Muscle layer of colon (tissue), 2 donors: ENCODE results near the gene EDIL3.

Source experiments
- H3K27ac ChIP-seq: one replicate; pipeline ENCODE4 v1.7.0; 2013; ENCODE audit warnings: low read depth, mild to moderate bottlenecking, low read length, moderate library complexity
- H3K27me3 ChIP-seq, 2 donors: one replicate each; pipeline ENCODE4 v1.7.0; 2013; ENCODE audit warnings: low read length in 2 of 2, mild to moderate bottlenecking in 2 of 2; ENCODE audit not compliant: insufficient read depth in 2 of 2, control insufficient read depth in 1 of 2
- H3K36me3 ChIP-seq: one replicate; pipeline ENCODE4 v1.7.0; 2013; ENCODE audit warnings: mild to moderate bottlenecking, low read length; ENCODE audit not compliant: insufficient read depth
- H3K4me1 ChIP-seq: one replicate; pipeline ENCODE4 v1.7.0; 2013; ENCODE audit warnings: mild to moderate bottlenecking, low read length; ENCODE audit not compliant: insufficient read depth
- H3K4me3 ChIP-seq, 2 donors: one replicate each; pipeline ENCODE4 v1.7.0; 2013; ENCODE audit warnings: low read length in 2 of 2, low read depth in 1 of 2, mild to moderate bottlenecking in 1 of 2, moderate library complexity in 1 of 2
- H3K9ac ChIP-seq: one replicate; pipeline ENCODE4 v1.7.0; 2013; ENCODE audit warnings: low read length
- H3K9me3 ChIP-seq: one replicate; pipeline ENCODE4 v1.7.0; 2013; ENCODE audit warnings: mild to moderate bottlenecking, low read length
- donor health status: abdominal sarcoma.
- donor health status: Adenocarcinoma of cecum.

The EDIL3 gene

DNA sequence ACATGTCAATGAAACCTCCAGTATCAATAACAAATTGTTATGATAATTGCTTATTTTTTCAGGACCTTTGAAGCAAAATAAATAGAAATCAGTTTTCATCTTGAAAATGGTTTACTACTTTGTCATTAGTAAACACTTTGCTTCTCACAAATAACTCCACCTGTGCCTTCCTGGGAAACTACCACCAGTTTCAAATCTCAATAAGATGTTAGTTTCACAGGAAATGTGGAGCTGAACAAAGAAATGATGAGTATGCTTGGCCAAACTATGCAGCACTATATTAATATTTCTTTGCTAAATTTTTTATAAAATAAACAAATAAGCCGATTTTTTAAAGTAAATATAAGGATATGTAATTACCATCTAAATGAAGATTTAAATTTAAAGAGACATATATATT, 442.5 kb downstream of the EDIL3 start:
- H3K27me3 ChIP-seq: no peaks in the 10 kb centered on the region
- H3K27ac ChIP-seq: no peak overlapping the region
- H3K36me3 ChIP-seq: no peaks in the 10 kb centered on the region
- no peak overlapping the region for H3K4me3 ChIP-seq
- H3K9ac ChIP-seq: no peak overlapping the region
- no peaks in the 10 kb centered on the region for H3K9me3 ChIP-seq
- H3K4me1 ChIP-seq: no peaks in the 10 kb centered on the region

- no peak overlapping the region for H3K27ac ChIP-seq
- no peaks in the 10 kb centered on the region for H3K4me1 ChIP-seq
- H3K4me3 ChIP-seq: no peak overlapping the region
- H3K9ac ChIP-seq: no peak overlapping the region
- H3K27me3 ChIP-seq: no peaks in the 10 kb centered on the region
- H3K9me3 ChIP-seq: no peaks in the 10 kb centered on the region
- no peaks in the 10 kb centered on the region for H3K36me3 ChIP-seq
These were observed 446.8 kb downstream of the EDIL3 start for GRCh38 chr5:83937837-83938236.

DNA sequence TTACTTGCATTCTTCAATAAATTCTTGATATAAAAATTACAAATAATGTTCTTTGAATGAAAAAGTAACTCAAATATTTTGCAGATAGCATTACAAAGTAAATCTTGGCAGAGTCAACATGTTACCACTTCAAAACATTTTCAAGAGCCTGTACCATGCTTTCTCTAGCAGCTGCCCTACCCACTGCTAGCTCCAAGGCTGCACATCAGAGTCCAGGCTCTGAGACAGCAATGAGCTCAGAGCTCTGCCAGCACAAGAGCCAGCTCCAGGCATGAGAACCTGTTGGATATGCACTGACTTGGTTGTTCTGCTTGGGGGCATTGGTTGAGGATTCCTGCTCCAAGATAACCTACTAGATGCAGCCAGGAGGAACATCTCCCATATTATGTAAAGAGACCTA, 452.7 kb downstream of the EDIL3 start:
- Histone ChIP-seq H3K4me3 (no peak overlapping the region), H3K27me3 (no peaks in the 10 kb centered on the region), H3K36me3 (no peaks in the 10 kb centered on the region), H3K27ac (no peak overlapping the region), H3K4me1 (no peaks in the 10 kb centered on the region), H3K9ac (no peak overlapping the region), H3K9me3 (no peaks in the 10 kb centered on the region)

DNA sequence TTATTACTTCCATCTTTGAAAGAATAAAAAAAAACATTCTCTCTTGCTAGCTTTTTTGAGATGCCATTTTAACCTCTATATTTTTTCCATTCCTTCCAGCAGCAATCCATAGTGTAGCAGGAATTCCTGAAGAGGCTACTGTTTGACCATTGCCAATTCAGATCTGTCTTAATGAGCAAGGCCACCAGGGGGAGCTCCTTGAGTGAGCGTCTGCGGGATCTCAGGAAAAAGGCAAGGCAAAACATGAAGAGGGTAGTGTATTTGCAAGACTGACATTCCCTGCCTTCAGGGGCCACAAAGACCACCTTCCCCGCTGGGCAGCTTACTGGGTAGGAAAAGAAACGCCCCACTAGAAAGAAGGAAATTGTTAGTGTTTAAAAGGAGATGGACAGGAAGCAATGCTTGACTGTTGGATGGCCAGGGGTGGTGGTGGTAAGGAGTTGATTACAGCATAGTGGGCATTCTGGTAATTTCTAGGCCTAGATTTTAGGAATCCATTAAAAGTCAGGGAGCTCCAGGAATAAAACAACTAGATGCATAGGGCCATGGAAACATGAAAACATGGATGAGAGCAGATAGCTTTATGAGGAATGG, 457.4 kb downstream of the EDIL3 start:
- no peak overlapping the region for H3K27ac ChIP-seq
- no peaks in the 10 kb centered on the region for H3K9me3 ChIP-seq
- no peaks in the 10 kb centered on the region for H3K4me1 ChIP-seq
- H3K27me3 ChIP-seq: no peaks in the 10 kb centered on the region
- no peaks in the 10 kb centered on the region for H3K36me3 ChIP-seq
- no peak overlapping the region for H3K4me3 ChIP-seq
- no peak overlapping the region for H3K9ac ChIP-seq

DNA sequence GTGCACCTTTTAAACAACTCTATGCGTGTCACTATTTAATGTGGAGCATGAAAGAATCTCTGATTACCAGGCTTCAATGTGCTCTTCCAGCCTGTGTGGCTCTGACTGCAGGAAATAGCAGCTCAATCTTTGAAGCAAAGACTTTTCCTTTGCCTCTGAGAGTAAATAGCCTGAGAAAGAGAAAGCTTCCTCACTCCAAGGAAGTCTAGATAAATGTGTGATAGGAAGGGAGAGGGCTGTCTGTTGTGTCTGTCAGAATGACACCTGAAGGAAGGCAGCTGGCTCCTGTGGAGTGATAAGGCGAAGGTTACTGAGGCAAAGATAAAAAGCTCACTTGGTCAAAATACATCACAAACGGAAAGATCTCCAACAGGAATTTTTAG, 458.7 kb downstream of the EDIL3 start:
- no peak overlapping the region for H3K9ac ChIP-seq
- H3K27me3 ChIP-seq: no peaks in the 10 kb centered on the region
- H3K9me3 ChIP-seq: no peaks in the 10 kb centered on the region
- H3K36me3 ChIP-seq: no peaks in the 10 kb centered on the region
- no peak overlapping the region for H3K4me3 ChIP-seq
- no peaks in the 10 kb centered on the region for H3K4me1 ChIP-seq
- no peak overlapping the region for H3K27ac ChIP-seq

GRCh38 chr5:83925321-83925954, 459.2 kb downstream of the EDIL3 start:
- H3K4me3 ChIP-seq: no peak overlapping the region

GRCh38 chr5:83924891-83925290, 459.8 kb downstream of the EDIL3 start:
- Histone ChIP-seq H3K9ac (no peak overlapping the region), H3K4me3 (no peak overlapping the region), H3K27me3 (no peaks in the 10 kb centered on the region), H3K27ac (no peak overlapping the region), H3K9me3 (no peaks in the 10 kb centered on the region), H3K36me3 (no peaks in the 10 kb centered on the region), H3K4me1 (no peaks in the 10 kb centered on the region)

More at GRCh38 chr5:83925321-83925954, 459.2 kb downstream of the EDIL3 start:
- no peaks in the 10 kb centered on the region for H3K9me3 ChIP-seq
- no peak overlapping the region for H3K27ac ChIP-seq
- no peaks in the 10 kb centered on the region for H3K4me1 ChIP-seq
- no peaks in the 10 kb centered on the region for H3K27me3 ChIP-seq
- no peaks in the 10 kb centered on the region for H3K36me3 ChIP-seq
- no peak overlapping the region for H3K9ac ChIP-seq

DNA sequence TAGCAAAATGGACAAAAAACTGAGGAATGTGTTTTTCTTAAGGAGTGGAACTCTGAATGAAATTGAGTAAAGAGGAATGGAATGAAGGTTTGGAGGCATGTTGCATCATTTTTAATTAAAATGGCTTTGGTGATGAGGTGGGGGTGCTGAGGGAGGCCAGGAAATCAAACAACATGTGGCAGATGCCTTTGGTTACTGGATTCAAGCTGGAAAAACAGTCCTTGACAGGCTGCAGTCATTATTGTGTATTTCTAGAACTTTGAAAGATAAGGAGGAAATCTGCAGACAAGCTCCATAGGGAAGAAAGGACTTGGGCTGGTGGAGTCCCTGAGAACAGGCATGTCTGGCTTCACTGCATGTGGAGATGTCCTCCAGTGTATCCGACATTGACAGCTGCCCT, 460.5 kb downstream of the EDIL3 start:
- Histone ChIP-seq H3K36me3 (no peaks in the 10 kb centered on the region), H3K4me3 (no peak overlapping the region), H3K4me1 (no peaks in the 10 kb centered on the region), H3K9ac (no peak overlapping the region), H3K27ac (no peak overlapping the region), H3K9me3 (no peaks in the 10 kb centered on the region), H3K27me3 (no peaks in the 10 kb centered on the region)

DNA sequence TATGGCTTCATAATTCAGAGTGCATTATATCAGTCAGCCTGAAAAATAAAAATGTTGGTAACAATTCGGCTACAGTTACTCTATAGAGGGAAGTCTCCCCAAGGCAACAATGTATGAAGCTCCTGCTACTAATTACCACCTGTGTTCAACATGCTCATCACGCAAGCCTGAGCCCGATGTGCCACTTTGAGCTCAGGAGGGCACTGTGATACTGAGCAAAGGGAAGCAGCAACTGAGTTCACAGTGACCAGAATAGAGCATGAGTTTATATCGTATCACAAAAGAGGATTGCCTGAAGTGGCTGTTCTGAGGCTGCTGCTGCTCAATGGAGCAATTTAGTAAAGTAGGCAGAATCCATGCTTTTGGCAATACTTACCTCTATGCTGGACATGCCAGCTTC, 462.0 kb downstream of the EDIL3 start:
- Histone ChIP-seq H3K27me3 (no peaks in the 10 kb centered on the region), H3K4me3 (no peak overlapping the region), H3K9me3 (no peaks in the 10 kb centered on the region), H3K27ac (no peak overlapping the region), H3K9ac (no peak overlapping the region), H3K4me1 (no peaks in the 10 kb centered on the region), H3K36me3 (no peaks in the 10 kb centered on the region)

DNA sequence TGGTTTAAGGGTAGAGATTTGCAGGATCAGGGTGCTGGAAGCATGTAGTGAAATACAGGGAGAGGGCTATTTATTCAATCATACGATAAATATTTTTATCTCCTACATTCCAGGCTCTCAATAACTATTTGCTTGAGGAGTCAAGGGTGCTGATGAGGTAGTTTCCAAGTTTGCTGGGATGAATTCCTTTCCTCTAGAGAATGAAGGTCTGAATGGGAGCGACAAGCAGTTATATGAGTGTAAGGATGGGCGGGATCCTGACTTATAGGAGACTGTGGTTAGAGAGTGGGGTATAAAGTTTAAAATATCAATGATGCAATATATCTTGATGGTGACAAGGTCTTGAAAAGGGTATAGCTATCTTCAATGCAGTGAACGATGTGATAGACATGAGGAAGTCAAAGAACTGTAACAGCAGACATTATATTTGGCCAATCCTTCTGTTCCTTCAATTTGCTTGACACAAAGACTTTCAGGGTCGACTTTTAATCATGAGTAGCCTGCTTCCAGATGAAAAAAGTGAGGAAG, 462.9 kb downstream of the EDIL3 start:
- H3K9ac ChIP-seq: no peak overlapping the region
- H3K27ac ChIP-seq: no peak overlapping the region
- H3K27me3 ChIP-seq: no peaks in the 10 kb centered on the region
- H3K9me3 ChIP-seq: no peaks in the 10 kb centered on the region
- H3K4me3 ChIP-seq: no peak overlapping the region
- H3K4me1 ChIP-seq: no peaks in the 10 kb centered on the region
- no peaks in the 10 kb centered on the region for H3K36me3 ChIP-seq

DNA sequence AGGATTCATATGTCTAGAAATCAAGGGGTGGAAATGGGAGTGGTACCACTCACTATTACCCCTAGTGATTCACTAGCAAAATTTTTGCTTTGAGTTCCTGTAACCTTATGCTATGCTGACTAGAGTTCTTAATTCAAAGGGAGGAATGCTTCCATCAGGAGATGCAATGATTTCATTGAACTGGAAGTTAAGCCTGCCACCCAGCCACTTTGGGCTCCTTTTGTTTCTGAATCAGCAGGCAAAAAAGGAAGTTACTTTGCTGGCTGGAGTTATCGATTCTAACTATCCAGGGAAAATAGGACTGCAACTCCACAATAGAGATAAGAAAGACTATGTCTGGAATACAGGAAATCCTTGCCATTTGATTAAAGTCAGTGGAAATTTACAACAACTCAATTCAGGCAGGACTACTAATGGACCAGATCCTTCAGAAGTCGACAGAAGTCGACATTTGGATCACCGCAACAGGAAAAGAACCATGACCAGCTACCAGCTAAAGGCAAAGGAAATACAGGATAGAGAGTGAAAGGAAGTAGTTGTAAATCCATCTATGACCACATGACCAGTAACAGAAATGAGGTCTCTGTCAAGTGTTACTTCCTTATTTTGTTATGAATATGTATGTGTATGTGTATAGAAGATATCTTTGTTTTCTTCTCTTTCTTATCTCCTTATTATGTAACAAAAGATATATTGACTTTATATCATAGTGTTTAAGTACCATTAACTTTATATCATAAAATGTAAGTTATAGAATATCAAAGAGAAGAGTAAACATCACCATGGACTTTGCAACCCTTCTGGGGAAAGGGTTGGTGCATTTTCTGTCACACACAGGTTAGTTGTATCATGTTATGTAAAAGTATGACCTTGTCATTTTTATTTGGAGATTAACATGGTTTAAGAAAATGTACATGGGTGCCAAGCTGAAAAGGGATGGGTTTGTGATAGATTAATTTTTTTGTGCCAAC, 465.3 kb downstream of the EDIL3 start:
- Histone ChIP-seq H3K4me1 (no peaks in the 10 kb centered on the region), H3K36me3 (no peaks in the 10 kb centered on the region), H3K4me3 (no peak overlapping the region), H3K27me3 (no peaks in the 10 kb centered on the region), H3K9ac (no peak overlapping the region), H3K27ac (no peak overlapping the region), H3K9me3 (no peaks in the 10 kb centered on the region)
